ENCODE results near the gene ATXN1.

ATXN1 gene

GRCh38 chr6:16570221-16570553, 191.1 kb downstream of the ATXN1 start:
- Histone ChIP-seq H3K27ac (replicated peaks) (no peak overlapping the region), H3K4me3 (replicated peaks; ENCODE audit: insufficient read depth, low read length) (no peak overlapping the region), H3K27me3 (ENCODE audit: insufficient read depth, poor library complexity, severe bottlenecking) (no peaks in the 10 kb centered on the region)
- no peak for TF ChIP-seq GABPA (IDR thresholded peaks at IDR 0.05; ENCODE audit: low read depth)
- no peak for DNase-seq (ENCODE audit: low read depth in 1 of 2, low spot score in 1 of 2)

- DNase-seq (ENCODE audit: low read depth in 1 of 2, low spot score in 1 of 2) = no peak
- no peaks in the 10 kb centered on the region for H3K27me3 ChIP-seq (ENCODE audit: insufficient read depth, poor library complexity, severe bottlenecking)
- no peak overlapping the region for H3K27ac ChIP-seq (replicated peaks)
- no peak overlapping the region for H3K4me3 ChIP-seq (replicated peaks; ENCODE audit: insufficient read depth, low read length)
- no peak for TF ChIP-seq GABPA (IDR thresholded peaks at IDR 0.05; ENCODE audit: low read depth)
- no peak for TF ChIP-seq SPI1 (IDR thresholded peaks at IDR 0.05; ENCODE audit: borderline replicate concordance, low read depth)
- no peak for TF ChIP-seq REST (IDR thresholded peaks at IDR 0.05; ENCODE audit: insufficient replicate concordance, low read depth)
- TF ChIP-seq CTCF (IDR thresholded peaks at IDR 0.05; ENCODE audit: insufficient read depth, low read length) = no peak
- no peak for TF ChIP-seq POLR2AphosphoS5 (IDR thresholded peaks at IDR 0.05; ENCODE audit: low read depth)
Observed at GRCh38 chr6:16568128-16568527, 193.1 kb downstream of the ATXN1 start.

GRCh38 chr6:16567071-16567470, 194.2 kb downstream of the ATXN1 start:
- no peak for TF ChIP-seq POLR2AphosphoS5 (IDR thresholded peaks at IDR 0.05; ENCODE audit: low read depth)
- TF ChIP-seq CTCF (IDR thresholded peaks at IDR 0.05; ENCODE audit: insufficient read depth, low read length) = no peak
- TF ChIP-seq REST (IDR thresholded peaks at IDR 0.05; ENCODE audit: insufficient replicate concordance, low read depth) = no peak
- no peak for TF ChIP-seq GABPA (IDR thresholded peaks at IDR 0.05; ENCODE audit: low read depth)
- no peak for TF ChIP-seq SPI1 (IDR thresholded peaks at IDR 0.05; ENCODE audit: borderline replicate concordance, low read depth)
- no peak for DNase-seq (ENCODE audit: low read depth in 1 of 2, low spot score in 1 of 2)
- Histone ChIP-seq H3K4me3 (replicated peaks; ENCODE audit: insufficient read depth, low read length) (no peak overlapping the region), H3K27me3 (ENCODE audit: insufficient read depth, poor library complexity, severe bottlenecking) (no peaks in the 10 kb centered on the region), H3K27ac (replicated peaks) (no peak overlapping the region)

GRCh38 chr6:16564436-16564835, 196.8 kb downstream of the ATXN1 start:
- H3K4me3 ChIP-seq (replicated peaks; ENCODE audit: insufficient read depth, low read length) = no peak overlapping the region
- H3K27me3 ChIP-seq (ENCODE audit: insufficient read depth, poor library complexity, severe bottlenecking) = no peaks in the 10 kb centered on the region
- no peak for DNase-seq (ENCODE audit: low read depth in 1 of 2, low spot score in 1 of 2)
- no peak overlapping the region for H3K27ac ChIP-seq (replicated peaks)
- TF ChIP-seq CTCF (IDR thresholded peaks at IDR 0.05; ENCODE audit: insufficient read depth, low read length) (no peak), SPI1 (IDR thresholded peaks at IDR 0.05; ENCODE audit: borderline replicate concordance, low read depth) (no peak), POLR2AphosphoS5 (IDR thresholded peaks at IDR 0.05; ENCODE audit: low read depth) (no peak), REST (IDR thresholded peaks at IDR 0.05; ENCODE audit: insufficient replicate concordance, low read depth) (no peak), GABPA (IDR thresholded peaks at IDR 0.05; ENCODE audit: low read depth) (no peak)

All from HL-60 (cell line).